K562 (cell line): ENCODE results near the gene WDR70. TPM values are rescaled to one million over a fixed set of nuclear protein-coding genes. Genes with fewer than 3 reads are reported as not detected.
"Not testable (repeated sequence)": the region's sequence is repeated elsewhere in the genome, so short reads cannot be mapped to it uniquely, and the experiment has no call there.

Source experiments
- ATAC-seq: fragments of 200-7000 bp; cut with Tn5 transposase; 3 replicates; pipeline ENCODE4 v1.9.1; 2020; ENCODE audit warnings: moderate library complexity
- BruUV-seq: library from RNA; stranded (reverse); fragments of 400-500 nt; replicated peaks from 2 replicates; lab custom pipeline; 2021; lab: Mats Ljungman, UMichigan
- CTCF ChIA-PET: fragments of 300-600 bp; formaldehyde crosslinking; extraction: SDS; loops from one replicate; lab custom pipeline; 2021; ENCODE audit warnings: low intra/inter-chr PET ratio; lab: Yijun Ruan, JAX
- POLR2A ChIA-PET: fragments of 300-600, 350-650 bp; sonication (Branson Sonifier 250); formaldehyde crosslinking; extraction: SDS; loops from one replicate; lab custom pipeline; 2021; ENCODE audit warnings: antibody characterized with exemption, inconsistent platforms; lab: Yijun Ruan, JAX
- DNase-seq, 4 experiments: peaks; one replicate each; pipeline versions ENCODE4 v3.0.0 to v3.0.0-alpha.2; 2011 to 2018; ENCODE audit warnings: low spot score in 3 of 4, mixed read lengths in 3 of 4; ENCODE audit errors: extremely low read depth in 1 of 4
- FAIRE-seq: peaks from 2 replicates; lab custom pipeline; 2011; peaks lifted over from hg19 to GRCh38; lab: Jason Lieb, UNC
- H2AFZ ChIP-seq: 2 replicates; pipeline ENCODE4 v1.6.0; 2011; ENCODE audit warnings: low read depth, low read length, control low read depth, inconsistent platforms
- H3K27ac ChIP-seq: fragments of 200-600 bp; 3 replicates; pipeline ENCODE4 v1.8.0; 2011; ENCODE audit warnings: low read depth, mild to moderate bottlenecking, control low read depth, inconsistent platforms, low read length, moderate library complexity, mixed read lengths; ENCODE audit errors: extremely low read depth
- H3K27me3 ChIP-seq, 2 experiments: fragments of 300-600 bp in 1 of 2; 2 replicates in 1 of 2; 3 replicates in 1 of 2; pipeline versions ENCODE4 v1.6.0 to v1.8.0; 2011; ENCODE audit warnings: inconsistent platforms in 2 of 2, low read length in 2 of 2, mild to moderate bottlenecking in 1 of 2, mixed read lengths in 1 of 2, moderate library complexity in 1 of 2; ENCODE audit not compliant: control insufficient read depth in 2 of 2, insufficient read depth in 2 of 2
- H3K36me3 ChIP-seq: fragments of 300-600 bp; 3 replicates; pipeline ENCODE4 v1.8.0; 2011; ENCODE audit warnings: mild to moderate bottlenecking, low read length, inconsistent platforms; ENCODE audit not compliant: control insufficient read depth, insufficient read depth
- H3K4me1 ChIP-seq, 2 experiments: fragments of 200-600 bp in 1 of 2; replicated peaks in 1 of 2; 2 replicates in 1 of 2; 3 replicates in 1 of 2; pipeline versions ENCODE4 v1.5.1 to v1.8.0; 2011; ENCODE audit warnings: inconsistent platforms in 2 of 2, low read length in 2 of 2, mild to moderate bottlenecking in 1 of 2, mixed read lengths in 1 of 2, moderate library complexity in 1 of 2; ENCODE audit not compliant: control insufficient read depth in 2 of 2, insufficient read depth in 2 of 2
- H3K4me2 ChIP-seq: 2 replicates; pipeline ENCODE4 v1.6.1; 2011; ENCODE audit warnings: low read length, control low read depth, inconsistent platforms, mixed read lengths; ENCODE audit not compliant: insufficient read depth
- H3K4me3 ChIP-seq: fragments of 200-600 bp; sonication (generic), shearing (Covaris generic); 2 replicates; pipeline ENCODE4 v1.5.1; 2016; ENCODE audit warnings: control low read depth, inconsistent platforms
- H3K79me2 ChIP-seq: fragments of 200-600 bp; 3 replicates; pipeline ENCODE4 v1.8.0; 2011; ENCODE audit warnings: low read length, inconsistent platforms; ENCODE audit not compliant: control insufficient read depth, insufficient read depth
- H3K9ac ChIP-seq, 2 experiments: 2 replicates each; pipeline versions ENCODE4 v1.6.0 to v1.6.1; 2011; ENCODE audit warnings: low read depth in 2 of 2, low read length in 2 of 2, control low read depth in 1 of 2, inconsistent platforms in 1 of 2, mild to moderate bottlenecking in 1 of 2, mixed read lengths in 1 of 2; ENCODE audit not compliant: insufficient read depth in 1 of 2
- H3K9me1 ChIP-seq: one replicate; pipeline ENCODE4 v1.6.0; 2011; ENCODE audit warnings: inconsistent platforms, mild to moderate bottlenecking, low read length, moderate library complexity; ENCODE audit not compliant: control insufficient read depth, insufficient read depth
- H3K9me3 ChIP-seq: replicated peaks from 2 replicates; pipeline ENCODE4 v1.5.1; 2011; ENCODE audit warnings: low read depth, low read length, inconsistent platforms; ENCODE audit not compliant: control insufficient read depth, insufficient read depth
- H4K20me1 ChIP-seq: replicated peaks from 2 replicates; pipeline ENCODE4 v1.6.1; 2011; ENCODE audit warnings: low read length, inconsistent platforms, mixed read lengths; ENCODE audit not compliant: control insufficient read depth, insufficient read depth
- BCOR ChIP-seq: fragments of 450-650 bp; IDR thresholded peaks from 2 replicates; pipeline ENCODE4 v1.6.1; 2016
- RBM25 ChIP-seq: fragments of 200-400 bp; formaldehyde crosslinking; IDR thresholded peaks from 2 replicates; pipeline ENCODE4 v1.6.1; 2018; ENCODE audit warnings: low read length, low read depth, moderate library complexity; ENCODE audit not compliant: severe bottlenecking
- RNF2 ChIP-seq: sonication (generic); IDR thresholded peaks from 2 replicates; pipeline ENCODE4 v1.6.1; 2016
- SMC3 ChIP-seq: conservative IDR thresholded peaks from 2 replicates; pipeline ENCODE4 v1.6.1; 2011; ENCODE audit warnings: low read depth, low read length, improper control_type of control experiment; ENCODE audit not compliant: insufficient read depth
- ZNF146 ChIP-seq: IDR thresholded peaks from one replicate; pipeline ENCODE4 v1.6.1; 2018; ENCODE audit warnings: missing compliant biosample characterization; ENCODE audit not compliant: unreplicated experiment
- WGBS: fragments of 100-300 bp; shearing (Covaris generic); methylation state at CpG from one replicate; pipeline ENCODE4 v1.1.6; 2016; ENCODE audit warnings: low coverage, mixed read lengths; ENCODE audit not compliant: insufficient coverage; ENCODE audit errors: missing lambda C conversion rate; 5-methylcytosine and 5-hydroxymethylcytosine counted together
- in situ Hi-C: fragments of 300-500 bp; cut with MboI; formaldehyde crosslinking; loops from 4 replicates; pipeline ENCODE4 v1.15.0; 2018; ENCODE audit warnings: inconsistent platforms, mixed read lengths
- intact Hi-C: fragments of 100-400 bp; cut with micrococcal nuclease; formaldehyde crosslinking; loops from 2 replicates; pipeline ENCODE4 v1.14.2; 2022
- polyA plus RNA-seq, 8 experiments: library from polyadenylated mRNA; depleted of rRNA in 4 of 8; stranded (reverse) in 5 of 8; unstranded in 3 of 8; fragments of >200 nt; fragmentation: Nextera tagmentation in 2 of 8; fragmentation: Illumina TruSeq in 1 of 8; extraction: Ambion mirVana in 2 of 8; extraction: Trizol in 1 of 8; gene quantifications; 2 replicates each; pipeline versions ENCODE4 v1.2.1 to v1.2.3, GENCODE V29; 2011 to 2014; ENCODE audit warnings: inconsistent platforms in 1 of 8, missing spikeins in 1 of 8
- total RNA-seq, 7 experiments: library from RNA; depleted of rRNA in 6 of 7; stranded (reverse); fragments of >200 nt in 6 of 7; fragmentation: Illumina TruSeq in 2 of 7; extraction: Trizol in 2 of 7; gene quantifications; 2 replicates each; pipeline versions ENCODE4 v1.2.1 to v1.2.3, GENCODE V29; 2011 to 2021; ENCODE audit warnings: low replicate concordance in 1 of 7
- TF ChIP-seq, protein P1 (sequence below): sonication (generic); formaldehyde crosslinking; IDR thresholded peaks from 2 replicates; pipeline ENCODE4 v1.8.0; 2023; ENCODE audit warnings: mild to moderate bottlenecking, missing genetic modification reagents
- TF ChIP-seq, protein P2 (sequence below): sonication (generic); formaldehyde crosslinking; IDR thresholded peaks from 2 replicates; pipeline ENCODE4 v1.8.1; 2023; ENCODE audit warnings: mild to moderate bottlenecking, missing genetic modification reagents

WDR70 gene
- total and polyA plus RNA-seq, 9 of the 15 experiments (the other 6 are each of a cell fraction or from before 2014, with no cell fraction given): 16.8 to 46.6 (median 38.8) TPM

DNA sequence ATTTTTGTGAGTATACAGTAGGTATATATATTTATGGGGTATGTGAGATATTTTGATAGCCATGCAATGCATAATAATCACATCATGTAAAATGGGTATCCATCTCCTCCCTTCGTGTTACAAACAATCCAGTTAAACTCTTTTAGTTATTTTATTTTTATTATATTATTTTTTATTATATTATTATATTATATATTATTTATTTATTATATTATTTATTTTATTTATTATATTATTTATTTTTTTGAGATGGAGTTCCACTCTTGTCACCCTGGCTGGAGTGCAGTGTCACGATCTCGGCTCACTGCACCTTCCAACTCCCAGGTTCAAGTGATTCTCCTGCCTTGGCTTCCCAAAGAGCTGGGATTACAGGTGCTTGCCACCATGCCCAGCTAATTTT, 138.6 kb downstream of the WDR70 start (continued):
- TF ChIP-seq, protein P1, sequence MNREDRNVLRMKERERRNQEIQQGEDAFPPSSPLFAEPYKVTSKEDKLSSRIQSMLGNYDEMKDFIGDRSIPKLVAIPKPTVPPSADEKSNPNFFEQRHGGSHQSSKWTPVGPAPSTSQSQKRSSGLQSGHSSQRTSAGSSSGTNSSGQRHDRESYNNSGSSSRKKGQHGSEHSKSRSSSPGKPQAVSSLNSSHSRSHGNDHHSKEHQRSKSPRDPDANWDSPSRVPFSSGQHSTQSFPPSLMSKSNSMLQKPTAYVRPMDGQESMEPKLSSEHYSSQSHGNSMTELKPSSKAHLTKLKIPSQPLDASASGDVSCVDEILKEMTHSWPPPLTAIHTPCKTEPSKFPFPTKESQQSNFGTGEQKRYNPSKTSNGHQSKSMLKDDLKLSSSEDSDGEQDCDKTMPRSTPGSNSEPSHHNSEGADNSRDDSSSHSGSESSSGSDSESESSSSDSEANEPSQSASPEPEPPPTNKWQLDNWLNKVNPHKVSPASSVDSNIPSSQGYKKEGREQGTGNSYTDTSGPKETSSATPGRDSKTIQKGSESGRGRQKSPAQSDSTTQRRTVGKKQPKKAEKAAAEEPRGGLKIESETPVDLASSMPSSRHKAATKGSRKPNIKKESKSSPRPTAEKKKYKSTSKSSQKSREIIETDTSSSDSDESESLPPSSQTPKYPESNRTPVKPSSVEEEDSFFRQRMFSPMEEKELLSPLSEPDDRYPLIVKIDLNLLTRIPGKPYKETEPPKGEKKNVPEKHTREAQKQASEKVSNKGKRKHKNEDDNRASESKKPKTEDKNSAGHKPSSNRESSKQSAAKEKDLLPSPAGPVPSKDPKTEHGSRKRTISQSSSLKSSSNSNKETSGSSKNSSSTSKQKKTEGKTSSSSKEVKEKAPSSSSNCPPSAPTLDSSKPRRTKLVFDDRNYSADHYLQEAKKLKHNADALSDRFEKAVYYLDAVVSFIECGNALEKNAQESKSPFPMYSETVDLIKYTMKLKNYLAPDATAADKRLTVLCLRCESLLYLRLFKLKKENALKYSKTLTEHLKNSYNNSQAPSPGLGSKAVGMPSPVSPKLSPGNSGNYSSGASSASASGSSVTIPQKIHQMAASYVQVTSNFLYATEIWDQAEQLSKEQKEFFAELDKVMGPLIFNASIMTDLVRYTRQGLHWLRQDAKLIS (CRISPR knock-in tag): no peak
- TF ChIP-seq SMC3 (no peak), RNF2 (no peak)

DNA sequence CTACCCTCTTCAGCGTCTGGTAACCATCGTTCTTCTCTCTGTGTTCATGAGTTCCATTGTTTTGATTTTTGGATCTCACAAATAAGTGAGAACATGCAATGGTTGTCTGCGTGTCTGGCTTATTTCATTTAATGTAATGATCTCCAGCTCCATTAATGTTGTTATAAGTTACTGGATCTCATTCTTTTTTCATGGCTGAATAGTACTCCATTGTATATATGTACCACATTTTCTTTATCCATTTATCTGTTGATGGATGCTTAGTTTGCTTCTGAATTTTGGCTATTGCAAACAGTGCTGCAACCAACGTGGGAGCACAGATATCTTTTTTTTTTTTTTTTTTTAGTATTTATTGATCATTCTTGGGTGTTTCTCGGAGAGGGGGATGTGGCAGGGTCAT, 139.2 kb downstream of the WDR70 start:
- H3K9me1 ChIP-seq, FAIRE-seq, H3K79me2 ChIP-seq, H3K36me3 ChIP-seq, H3K27me3 ChIP-seq, DNase-seq: not testable (repeated sequence)
- TF ChIP-seq, protein P2, sequence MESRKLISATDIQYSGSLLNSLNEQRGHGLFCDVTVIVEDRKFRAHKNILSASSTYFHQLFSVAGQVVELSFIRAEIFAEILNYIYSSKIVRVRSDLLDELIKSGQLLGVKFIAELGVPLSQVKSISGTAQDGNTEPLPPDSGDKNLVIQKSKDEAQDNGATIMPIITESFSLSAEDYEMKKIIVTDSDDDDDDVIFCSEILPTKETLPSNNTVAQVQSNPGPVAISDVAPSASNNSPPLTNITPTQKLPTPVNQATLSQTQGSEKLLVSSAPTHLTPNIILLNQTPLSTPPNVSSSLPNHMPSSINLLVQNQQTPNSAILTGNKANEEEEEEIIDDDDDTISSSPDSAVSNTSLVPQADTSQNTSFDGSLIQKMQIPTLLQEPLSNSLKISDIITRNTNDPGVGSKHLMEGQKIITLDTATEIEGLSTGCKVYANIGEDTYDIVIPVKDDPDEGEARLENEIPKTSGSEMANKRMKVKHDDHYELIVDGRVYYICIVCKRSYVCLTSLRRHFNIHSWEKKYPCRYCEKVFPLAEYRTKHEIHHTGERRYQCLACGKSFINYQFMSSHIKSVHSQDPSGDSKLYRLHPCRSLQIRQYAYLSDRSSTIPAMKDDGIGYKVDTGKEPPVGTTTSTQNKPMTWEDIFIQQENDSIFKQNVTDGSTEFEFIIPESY: peak; percentile 24; the same call in 1 of the 2 replicates
- TF ChIP-seq BCOR (peak; percentile 50; the same call in 1 of the 2 replicates), RBM25 (peak; percentile 41), ZNF146 (peak; percentile 83)
- TF ChIP-seq, all 486 proteins: peak for 4; not testable (repeated sequence) for 482
- BruUV-seq, intact Hi-C loops, H4K20me1 ChIP-seq, H3K9me3 ChIP-seq, CTCF ChIA-PET, in situ Hi-C loops, H2AFZ ChIP-seq, H3K4me2 ChIP-seq, POLR2A ChIA-PET, H3K4me3 ChIP-seq, H3K4me1 ChIP-seq, ATAC-seq, H3K9ac ChIP-seq, H3K27ac ChIP-seq: not testable (repeated sequence)
- WGBS: 89% methylated on average over 4 of the region's 5 CpGs
